Measurements from ENCODE around the gene FILIP1L.

FILIP1L gene

DNA sequence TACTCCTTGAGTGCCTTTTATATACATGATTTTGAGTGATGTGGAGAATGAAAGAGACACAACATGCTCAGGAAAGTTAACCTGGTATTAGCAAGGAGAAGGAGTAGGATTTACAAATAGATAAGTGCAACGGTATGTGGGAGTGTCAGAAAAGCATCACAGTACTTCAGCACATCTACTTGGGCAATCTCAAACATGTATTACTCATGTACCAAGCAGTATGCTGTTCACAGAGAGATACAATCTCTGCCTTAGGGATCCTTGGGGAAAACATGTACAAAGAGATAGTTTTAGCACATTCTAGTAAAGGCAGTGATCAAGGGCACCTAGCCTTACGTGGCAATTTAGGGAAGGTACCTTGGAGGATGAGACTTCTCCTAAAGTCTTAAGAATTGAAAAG is 146.5 kb downstream of the FILIP1L start:
- no peak for TF ChIP-seq POLR2AphosphoS5 (IDR thresholded peaks at IDR 0.05; ENCODE audit: low read depth, low read length)
- no peak for TF ChIP-seq SIN3A (IDR thresholded peaks at IDR 0.05; ENCODE audit: borderline replicate concordance, insufficient read depth, low read length)
- TF ChIP-seq, protein P1, sequence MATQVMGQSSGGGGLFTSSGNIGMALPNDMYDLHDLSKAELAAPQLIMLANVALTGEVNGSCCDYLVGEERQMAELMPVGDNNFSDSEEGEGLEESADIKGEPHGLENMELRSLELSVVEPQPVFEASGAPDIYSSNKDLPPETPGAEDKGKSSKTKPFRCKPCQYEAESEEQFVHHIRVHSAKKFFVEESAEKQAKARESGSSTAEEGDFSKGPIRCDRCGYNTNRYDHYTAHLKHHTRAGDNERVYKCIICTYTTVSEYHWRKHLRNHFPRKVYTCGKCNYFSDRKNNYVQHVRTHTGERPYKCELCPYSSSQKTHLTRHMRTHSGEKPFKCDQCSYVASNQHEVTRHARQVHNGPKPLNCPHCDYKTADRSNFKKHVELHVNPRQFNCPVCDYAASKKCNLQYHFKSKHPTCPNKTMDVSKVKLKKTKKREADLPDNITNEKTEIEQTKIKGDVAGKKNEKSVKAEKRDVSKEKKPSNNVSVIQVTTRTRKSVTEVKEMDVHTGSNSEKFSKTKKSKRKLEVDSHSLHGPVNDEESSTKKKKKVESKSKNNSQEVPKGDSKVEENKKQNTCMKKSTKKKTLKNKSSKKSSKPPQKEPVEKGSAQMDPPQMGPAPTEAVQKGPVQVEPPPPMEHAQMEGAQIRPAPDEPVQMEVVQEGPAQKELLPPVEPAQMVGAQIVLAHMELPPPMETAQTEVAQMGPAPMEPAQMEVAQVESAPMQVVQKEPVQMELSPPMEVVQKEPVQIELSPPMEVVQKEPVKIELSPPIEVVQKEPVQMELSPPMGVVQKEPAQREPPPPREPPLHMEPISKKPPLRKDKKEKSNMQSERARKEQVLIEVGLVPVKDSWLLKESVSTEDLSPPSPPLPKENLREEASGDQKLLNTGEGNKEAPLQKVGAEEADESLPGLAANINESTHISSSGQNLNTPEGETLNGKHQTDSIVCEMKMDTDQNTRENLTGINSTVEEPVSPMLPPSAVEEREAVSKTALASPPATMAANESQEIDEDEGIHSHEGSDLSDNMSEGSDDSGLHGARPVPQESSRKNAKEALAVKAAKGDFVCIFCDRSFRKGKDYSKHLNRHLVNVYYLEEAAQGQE (IDR thresholded peaks at IDR 0.05; ENCODE audit: insufficient read depth in 1 of 2, low read depth in 2 of 2, low read length in 2 of 2): no peak
- TF ChIP-seq TAF1 (IDR thresholded peaks at IDR 0.05; ENCODE audit: borderline replicate concordance, insufficient read depth, low read length): no peak
- TF ChIP-seq FOXP2 (optimal IDR thresholded peaks at IDR 0.05; ENCODE audit: borderline replicate concordance, extremely low read depth, extremely low read length, insufficient read depth): no peak

DNA sequence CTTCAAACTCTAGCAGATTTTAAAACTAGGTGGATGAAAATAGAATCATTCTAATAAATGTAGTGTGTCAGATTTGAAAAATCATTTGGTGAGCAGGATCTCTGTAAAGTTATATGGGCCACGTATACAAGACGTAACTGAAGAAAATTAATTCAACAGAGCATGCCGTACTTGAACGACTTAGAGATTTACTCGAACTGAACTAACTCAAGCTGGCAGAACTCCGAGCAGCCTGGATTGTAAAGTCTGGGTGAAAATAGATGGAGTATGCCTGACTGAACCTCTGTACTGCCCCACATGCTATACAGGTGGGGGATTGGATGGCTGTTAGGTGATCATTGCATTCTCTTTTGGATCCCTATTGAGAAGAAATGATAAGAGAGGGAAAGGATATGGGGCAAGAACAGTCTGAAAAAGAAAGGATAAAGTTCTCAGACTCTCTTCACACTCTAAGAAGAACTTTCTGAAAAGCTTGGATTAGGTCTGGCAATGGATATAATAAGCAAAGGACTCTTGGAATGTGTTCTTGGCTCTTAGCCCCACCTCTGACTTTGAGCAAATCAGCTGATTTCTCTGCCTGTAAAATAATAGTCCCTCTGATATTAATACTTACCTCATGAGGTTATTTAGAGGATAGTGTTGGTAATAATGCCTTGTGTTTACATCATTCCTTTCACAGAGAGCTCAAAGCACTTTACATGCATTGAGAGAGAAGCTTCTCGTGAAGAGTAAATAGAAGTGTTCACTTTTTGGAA is 147.5 kb downstream of the FILIP1L start:
- TF ChIP-seq SIN3A (IDR thresholded peaks at IDR 0.05; ENCODE audit: borderline replicate concordance, insufficient read depth, low read length) (no peak), FOXP2 (optimal IDR thresholded peaks at IDR 0.05; ENCODE audit: borderline replicate concordance, extremely low read depth, extremely low read length, insufficient read depth) (no peak), POLR2AphosphoS5 (IDR thresholded peaks at IDR 0.05; ENCODE audit: low read depth, low read length) (no peak), TAF1 (IDR thresholded peaks at IDR 0.05; ENCODE audit: borderline replicate concordance, insufficient read depth, low read length) (no peak)
- TF ChIP-seq, protein P1 (IDR thresholded peaks at IDR 0.05; ENCODE audit: insufficient read depth in 1 of 2, low read depth in 2 of 2, low read length in 2 of 2): no peak

DNA sequence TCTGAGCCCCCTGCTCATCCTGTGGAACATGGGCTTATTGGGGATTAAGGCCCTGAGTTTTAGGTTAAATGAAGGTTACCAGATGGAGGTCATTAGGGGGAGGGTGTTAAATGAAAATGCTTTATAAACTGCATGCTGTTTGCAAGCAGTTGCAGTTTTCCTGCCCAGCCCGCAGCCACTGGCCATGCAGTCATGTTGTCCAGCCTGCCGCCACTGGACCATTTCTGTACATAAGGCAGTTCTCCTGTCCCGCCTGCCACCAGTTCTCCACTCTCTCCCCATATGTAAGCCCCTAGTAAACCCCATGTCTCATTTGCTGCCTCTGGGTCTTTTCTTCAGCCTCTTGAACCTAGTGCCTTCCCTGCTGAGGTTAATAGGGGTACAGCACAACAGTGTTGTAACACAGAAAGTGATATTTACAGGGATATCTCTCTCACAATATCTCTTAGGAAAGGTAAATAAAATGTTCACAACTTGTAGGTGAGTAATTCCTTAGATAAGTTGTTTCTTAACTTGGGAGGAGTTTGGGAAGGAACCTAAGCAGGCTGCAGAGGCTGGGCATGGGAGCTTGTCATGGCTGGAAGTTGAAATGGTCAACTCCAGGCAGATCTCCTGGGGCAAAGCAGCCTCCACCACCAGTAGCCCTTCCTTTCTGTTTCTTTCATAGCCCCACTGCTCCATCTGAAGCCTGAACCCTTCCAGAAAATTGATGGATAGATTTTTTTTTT is 148.5 kb downstream of the FILIP1L start:
- TF ChIP-seq POLR2AphosphoS5 (IDR thresholded peaks at IDR 0.05; ENCODE audit: low read depth, low read length): no peak
- no peak for TF ChIP-seq FOXP2 (optimal IDR thresholded peaks at IDR 0.05; ENCODE audit: borderline replicate concordance, extremely low read depth, extremely low read length, insufficient read depth)
- no peak for TF ChIP-seq TAF1 (IDR thresholded peaks at IDR 0.05; ENCODE audit: borderline replicate concordance, insufficient read depth, low read length)
- TF ChIP-seq, protein P1 (IDR thresholded peaks at IDR 0.05; ENCODE audit: insufficient read depth in 1 of 2, low read depth in 2 of 2, low read length in 2 of 2): no peak
- TF ChIP-seq SIN3A (IDR thresholded peaks at IDR 0.05; ENCODE audit: borderline replicate concordance, insufficient read depth, low read length): no peak

DNA sequence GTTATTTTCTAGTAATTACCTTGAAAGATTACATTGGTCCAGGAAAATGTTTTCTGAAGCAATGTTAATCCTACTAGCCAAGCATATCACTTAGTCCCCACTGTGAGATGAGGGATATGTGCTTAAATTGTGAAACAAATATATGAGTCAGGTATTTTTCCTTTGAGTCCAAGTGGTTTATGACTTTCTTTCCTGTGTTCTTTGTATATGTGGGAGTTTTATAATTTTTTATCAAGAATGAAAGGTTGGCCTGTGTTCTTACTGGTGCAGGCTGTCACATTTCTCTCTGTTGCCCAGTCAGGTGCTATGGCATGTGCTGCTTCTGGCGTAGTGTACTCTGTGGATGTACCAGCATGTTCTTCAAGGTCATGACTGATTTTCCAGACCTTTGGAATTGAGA is 149.2 kb downstream of the FILIP1L start:
- TF ChIP-seq TAF1 (IDR thresholded peaks at IDR 0.05; ENCODE audit: borderline replicate concordance, insufficient read depth, low read length) (no peak), POLR2AphosphoS5 (IDR thresholded peaks at IDR 0.05; ENCODE audit: low read depth, low read length) (no peak), FOXP2 (optimal IDR thresholded peaks at IDR 0.05; ENCODE audit: borderline replicate concordance, extremely low read depth, extremely low read length, insufficient read depth) (no peak), SIN3A (IDR thresholded peaks at IDR 0.05; ENCODE audit: borderline replicate concordance, insufficient read depth, low read length) (no peak)

DNA sequence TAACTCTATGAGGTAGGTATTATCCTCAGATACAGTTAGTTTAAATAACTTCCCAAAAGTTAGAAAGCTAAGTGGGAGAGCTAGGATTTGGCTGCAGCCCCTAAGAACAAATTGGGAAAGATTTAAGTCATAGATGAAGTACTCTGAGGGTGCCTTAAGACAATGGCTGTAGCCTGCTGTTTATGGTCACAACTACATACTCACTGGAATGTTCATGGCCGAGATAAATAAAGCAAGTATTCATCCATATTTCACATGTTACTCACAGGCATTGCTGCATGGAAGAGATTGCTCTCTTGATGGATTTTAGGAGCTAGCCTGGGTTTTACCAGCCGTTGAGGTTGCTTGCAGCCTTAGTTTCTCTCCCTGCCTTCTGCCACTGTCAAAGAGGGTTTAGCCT is 151.6 kb downstream of the FILIP1L start:
- TF ChIP-seq FOXP2 (optimal IDR thresholded peaks at IDR 0.05; ENCODE audit: borderline replicate concordance, extremely low read depth, extremely low read length, insufficient read depth) (no peak), POLR2AphosphoS5 (IDR thresholded peaks at IDR 0.05; ENCODE audit: low read depth, low read length) (no peak), SIN3A (IDR thresholded peaks at IDR 0.05; ENCODE audit: borderline replicate concordance, insufficient read depth, low read length) (no peak), TAF1 (IDR thresholded peaks at IDR 0.05; ENCODE audit: borderline replicate concordance, insufficient read depth, low read length) (no peak)
- TF ChIP-seq, protein P1 (IDR thresholded peaks at IDR 0.05; ENCODE audit: insufficient read depth in 1 of 2, low read depth in 2 of 2, low read length in 2 of 2): no peak
